Dedifferentiated amniotic fluid mesenchymal stem cell (primary cell): ENCODE measurements around the gene PLIN4.

Source experiments
- DNase-seq: peaks from one replicate; pipeline ENCODE4 v3.0.0-alpha.2; 2016; ENCODE audit errors: extremely low spot score

Gene PLIN4

GRCh38 chr19:4506449-4507149 is 11.7 kb downstream of the PLIN4 start:
- no peak for DNase-seq

DNA sequence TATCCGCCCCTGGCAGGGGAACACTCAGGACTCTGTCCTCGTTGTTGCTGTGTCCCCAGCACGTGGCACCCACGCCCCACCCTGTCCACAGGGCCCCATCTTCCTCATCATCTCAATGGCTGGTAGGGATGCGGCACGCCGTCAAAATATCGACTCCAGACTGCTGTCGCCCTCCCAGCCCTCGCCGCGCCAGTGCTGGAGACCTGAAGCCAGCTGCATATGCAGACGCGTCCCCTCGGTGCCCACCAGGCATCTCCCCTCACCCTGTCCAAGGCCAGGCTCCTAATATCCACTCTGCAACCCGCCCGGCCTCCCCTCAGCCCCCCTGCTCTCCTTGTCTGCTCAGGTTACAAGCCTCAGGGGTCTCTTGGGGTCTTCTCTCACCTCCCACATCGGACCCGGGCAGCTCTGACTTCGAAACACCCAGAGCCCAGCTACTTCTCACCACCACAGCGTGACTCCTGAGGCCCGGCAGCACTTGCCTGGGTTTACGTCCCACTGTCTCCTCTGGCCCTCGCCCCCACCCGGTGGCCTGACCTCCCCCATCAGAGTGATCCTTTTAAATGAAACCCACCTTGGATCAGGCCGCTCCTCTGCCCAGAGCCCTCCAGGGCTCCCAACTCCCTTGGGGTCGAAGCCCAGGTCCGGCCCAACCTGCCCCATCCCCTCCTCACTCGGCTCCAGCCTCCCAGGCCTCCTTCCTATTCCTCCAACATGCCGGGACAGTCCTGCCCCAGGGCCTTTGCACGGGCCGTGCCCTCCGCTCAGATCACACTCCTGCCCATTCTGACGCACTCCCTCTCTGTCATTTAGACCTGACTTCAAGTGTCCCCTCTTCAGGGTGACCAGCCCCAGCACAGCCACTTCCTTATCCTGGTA is 12.5 kb downstream of the PLIN4 start:
- no peak for DNase-seq

GRCh38 chr19:4504891-4505569 is 13.3 kb downstream of the PLIN4 start:
- no peak for DNase-seq

- DNase-seq: no peak
Observed at GRCh38 chr19:4504297-4504701, 14.0 kb downstream of the PLIN4 start.

- DNase-seq: no peak
Observed at GRCh38 chr19:4503825-4504170, 14.5 kb downstream of the PLIN4 start.

DNA sequence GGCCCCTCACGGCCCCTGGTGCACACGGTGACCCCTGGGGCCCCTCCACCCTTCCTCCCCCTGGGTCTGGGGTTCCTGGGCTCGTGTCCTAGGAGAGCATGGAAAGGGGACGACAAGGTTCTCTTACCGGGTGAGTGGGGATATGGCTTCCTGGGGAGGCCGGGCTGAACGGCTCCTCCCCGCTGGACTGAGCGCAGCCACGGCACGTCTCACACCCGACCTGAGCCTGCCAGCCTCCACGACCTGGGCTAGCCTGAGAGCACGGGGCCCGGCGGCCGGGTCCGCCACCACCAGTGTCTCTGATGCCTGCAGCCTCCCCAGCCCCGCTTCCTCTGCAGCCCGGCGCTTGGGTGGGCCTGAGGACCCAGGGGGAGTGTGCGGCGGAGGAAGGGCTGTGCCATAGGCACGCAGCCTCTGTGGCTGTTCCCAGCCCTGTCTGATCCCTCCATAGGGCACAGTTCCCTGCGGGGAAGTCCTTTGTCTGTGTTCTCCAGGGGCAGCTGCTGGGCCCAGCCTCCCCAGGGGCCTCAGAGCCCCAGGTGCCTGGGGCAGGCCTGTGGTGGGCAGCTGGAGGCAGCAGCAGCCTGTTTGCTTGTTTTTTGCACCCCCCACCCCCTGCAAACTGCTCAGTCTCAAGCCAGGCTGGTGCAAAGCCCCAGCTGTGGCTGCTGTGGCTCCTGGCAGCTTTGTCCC is 15.0 kb downstream of the PLIN4 start:
- DNase-seq: no peak

GRCh38 chr19:4502282-4503131 is 15.8 kb downstream of the PLIN4 start:
- no peak for DNase-seq

DNA sequence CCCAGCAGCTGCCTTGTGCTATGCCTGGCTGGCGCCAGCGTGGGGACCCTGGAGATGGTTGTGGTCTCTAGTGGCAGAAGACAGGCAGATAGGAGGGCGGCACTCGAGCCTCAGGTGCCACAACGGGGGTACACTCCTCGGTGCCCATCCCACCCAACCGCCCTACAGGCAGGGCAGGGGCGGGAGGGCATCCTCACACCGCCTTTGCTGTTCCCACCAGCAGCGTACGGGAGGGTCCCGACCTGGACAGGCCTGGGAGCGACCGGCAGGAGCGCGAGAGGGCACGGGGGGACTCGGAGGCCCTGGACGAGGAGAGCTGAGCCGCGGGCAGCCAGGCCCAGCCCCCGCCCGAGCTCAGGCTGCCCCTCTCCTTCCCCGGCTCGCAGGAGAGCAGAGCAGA is 16.6 kb downstream of the PLIN4 start:
- no peak for DNase-seq

- no peak for DNase-seq
Observed at GRCh38 chr19:4500841-4501591, 17.3 kb downstream of the PLIN4 start.

DNA sequence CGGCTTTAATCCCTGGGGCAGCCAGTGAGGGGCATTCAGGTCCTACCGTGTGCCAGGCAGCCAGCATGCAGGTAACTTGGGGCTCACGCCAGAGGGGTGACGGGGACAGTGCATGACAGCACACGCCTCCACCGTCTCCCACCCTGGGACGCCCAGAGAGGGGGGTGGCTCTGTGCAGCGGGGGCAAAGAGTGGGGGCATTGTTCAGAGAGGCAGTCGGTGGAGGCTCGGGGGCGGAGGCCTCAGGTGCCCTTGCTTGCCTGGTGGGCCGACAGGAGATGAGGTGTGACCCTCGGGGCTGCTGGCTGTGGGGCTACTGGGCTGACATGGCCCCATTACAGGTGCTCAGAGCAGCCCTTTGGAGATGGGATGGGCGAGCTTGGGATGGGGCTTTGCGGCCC is 18.4 kb downstream of the PLIN4 start:
- no peak for DNase-seq

DNA sequence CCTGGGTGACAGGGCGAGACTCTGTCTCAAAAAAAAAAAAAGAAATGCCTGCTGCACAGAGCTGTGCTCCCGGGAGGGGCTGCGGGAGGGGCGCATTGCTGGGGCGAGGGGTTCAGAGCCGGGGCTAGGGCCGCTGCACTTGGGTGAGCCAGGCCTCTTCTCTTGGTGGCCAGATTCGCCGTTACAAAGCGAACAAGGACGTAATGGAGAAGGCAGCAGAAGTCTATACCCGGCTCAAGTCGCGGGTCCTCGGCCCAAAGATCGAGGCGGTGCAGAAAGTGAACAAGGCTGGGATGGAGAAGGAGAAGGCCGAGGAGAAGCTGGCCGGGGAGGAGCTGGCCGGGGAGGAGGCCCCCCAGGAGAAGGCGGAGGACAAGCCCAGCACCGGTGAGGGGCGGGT is 19.0 kb downstream of the PLIN4 start:
- no peak for DNase-seq

DNA sequence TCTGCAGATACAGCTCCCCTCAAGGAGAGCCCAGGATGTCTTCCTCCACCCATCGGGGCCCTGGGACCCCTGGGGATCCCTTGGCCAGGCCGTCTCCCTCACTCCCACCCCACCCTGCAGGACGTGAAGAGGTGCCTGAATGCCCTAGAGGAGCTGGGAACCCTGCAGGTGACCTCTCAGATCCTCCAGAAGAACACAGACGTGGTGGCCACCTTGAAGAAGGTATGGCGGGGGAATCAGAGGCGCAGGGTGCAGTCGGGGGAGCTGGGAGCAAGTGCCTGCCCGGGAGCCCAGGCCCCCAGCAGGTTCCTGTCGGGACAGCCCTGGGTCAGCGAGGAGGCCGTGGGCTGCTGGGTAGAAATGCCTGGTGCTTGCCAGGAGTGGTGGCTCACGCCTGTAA is 19.6 kb downstream of the PLIN4 start:
- no peak for DNase-seq

GRCh38 chr19:4497770-4498389 is 20.4 kb downstream of the PLIN4 start:
- DNase-seq: no peak

- DNase-seq: no peak
Observed at GRCh38 chr19:4496304-4496703, 22.0 kb downstream of the PLIN4 start.

DNA sequence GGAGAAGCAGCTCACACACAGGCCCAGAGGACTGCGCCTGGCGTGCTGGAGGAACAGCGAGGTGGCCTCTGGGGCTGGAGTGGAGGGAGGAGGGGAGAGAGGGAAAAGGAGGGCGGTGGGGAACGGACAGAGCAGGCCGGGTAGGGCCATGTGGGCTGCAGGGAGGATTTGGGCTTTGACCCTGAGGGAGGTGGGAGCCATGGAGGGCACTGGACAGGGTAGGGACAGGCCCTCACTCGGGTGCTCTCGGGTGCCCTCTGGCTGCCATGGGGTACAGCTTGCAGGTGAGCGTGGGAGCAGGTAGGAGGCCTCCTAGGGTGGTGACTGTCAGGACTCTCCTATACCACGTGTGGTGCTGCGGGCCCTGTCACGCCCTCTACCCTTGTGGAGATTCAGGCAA is 22.8 kb downstream of the PLIN4 start:
- no peak for DNase-seq

GRCh38 chr19:4494691-4495064 is 23.6 kb downstream of the PLIN4 start:
- DNase-seq: no peak

DNA sequence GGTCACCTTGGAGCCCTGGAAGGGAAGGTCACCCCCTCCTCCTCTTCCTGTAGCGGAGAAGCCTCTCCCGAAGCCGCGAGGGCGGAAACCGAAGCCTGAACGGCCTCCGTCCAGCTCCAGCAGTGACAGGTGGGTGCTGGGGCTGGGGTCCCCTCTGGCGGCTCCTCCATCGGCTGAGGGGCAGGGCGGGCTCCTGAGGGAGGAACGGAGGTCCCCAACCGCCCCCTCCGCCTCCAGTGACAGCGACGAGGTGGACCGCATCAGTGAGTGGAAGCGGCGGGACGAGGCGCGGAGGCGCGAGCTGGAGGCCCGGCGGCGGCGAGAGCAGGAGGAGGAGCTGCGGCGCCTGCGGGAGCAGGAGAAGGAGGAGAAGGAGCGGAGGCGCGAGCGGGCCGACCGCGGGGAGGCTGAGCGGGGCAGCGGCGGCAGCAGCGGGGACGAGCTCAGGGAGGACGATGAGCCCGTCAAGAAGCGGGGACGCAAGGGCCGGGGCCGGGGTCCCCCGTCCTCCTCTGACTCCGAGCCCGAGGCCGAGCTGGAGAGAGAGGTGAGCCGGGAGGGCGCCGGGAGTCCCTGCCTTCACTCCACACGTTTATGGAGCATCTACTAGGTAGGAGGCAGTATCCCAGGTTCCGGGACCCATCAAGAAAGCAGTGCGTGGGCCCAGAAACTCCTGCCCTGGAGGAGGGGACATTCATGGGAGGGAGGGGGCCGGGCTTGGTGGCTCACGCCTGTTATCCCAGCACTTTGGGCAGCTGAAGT is 24.2 kb downstream of the PLIN4 start:
- DNase-seq: no peak

DNA sequence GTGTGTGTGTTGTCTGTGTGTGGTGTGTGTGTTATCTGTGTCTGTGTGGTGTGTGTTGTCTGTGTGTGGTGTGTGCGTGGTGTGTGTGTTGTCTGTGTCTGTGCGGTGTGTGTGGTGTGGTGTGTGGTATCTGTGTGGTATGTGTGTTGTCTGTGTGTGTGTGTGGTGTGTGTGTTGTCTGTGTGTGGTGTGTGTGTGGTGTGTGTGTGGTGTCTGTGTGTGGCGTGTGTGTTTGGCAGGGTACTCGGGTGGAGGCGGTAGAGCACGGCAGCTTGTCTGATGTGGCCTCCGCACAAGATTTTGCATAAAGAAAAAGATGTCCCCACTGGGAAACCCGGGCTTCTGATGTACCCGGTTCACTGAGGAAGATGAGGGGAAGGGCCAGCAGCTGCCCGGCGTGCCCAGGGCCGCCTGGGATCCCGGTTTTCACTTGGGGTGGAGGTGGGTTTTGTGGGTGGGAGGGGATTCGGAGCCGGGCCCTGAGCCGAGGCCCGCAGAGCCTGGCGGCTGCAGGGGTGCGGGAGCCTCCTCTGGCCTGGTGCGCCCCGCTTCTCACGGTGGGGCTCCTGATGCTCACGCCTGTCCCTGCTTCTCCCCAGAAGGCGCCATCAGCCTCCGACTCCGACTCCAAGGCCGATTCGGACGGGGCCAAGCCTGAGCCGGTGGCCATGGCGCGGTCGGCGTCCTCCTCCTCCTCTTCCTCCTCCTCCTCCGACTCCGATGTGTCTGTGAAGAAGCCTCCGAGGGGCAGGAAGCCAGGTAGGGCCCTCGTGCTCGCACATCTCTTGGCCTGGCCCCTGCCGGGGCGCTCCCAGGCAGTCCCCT is 25.0 kb downstream of the PLIN4 start:
- DNase-seq: no peak
